GM19043 (cell line): ENCODE data around the gene ANKH.
"Not testable (repeated sequence)": the region's sequence is repeated elsewhere in the genome, so short reads cannot be mapped to it uniquely, and the experiment has no call there.

Experiments
- ATAC-seq: cut with Tn5 transposase; IDR thresholded peaks from one replicate; pipeline ENCODE4 v1.9.1; 2021; ENCODE audit warnings: low read depth; ENCODE audit not compliant: unreplicated experiment

ANKH gene

DNA sequence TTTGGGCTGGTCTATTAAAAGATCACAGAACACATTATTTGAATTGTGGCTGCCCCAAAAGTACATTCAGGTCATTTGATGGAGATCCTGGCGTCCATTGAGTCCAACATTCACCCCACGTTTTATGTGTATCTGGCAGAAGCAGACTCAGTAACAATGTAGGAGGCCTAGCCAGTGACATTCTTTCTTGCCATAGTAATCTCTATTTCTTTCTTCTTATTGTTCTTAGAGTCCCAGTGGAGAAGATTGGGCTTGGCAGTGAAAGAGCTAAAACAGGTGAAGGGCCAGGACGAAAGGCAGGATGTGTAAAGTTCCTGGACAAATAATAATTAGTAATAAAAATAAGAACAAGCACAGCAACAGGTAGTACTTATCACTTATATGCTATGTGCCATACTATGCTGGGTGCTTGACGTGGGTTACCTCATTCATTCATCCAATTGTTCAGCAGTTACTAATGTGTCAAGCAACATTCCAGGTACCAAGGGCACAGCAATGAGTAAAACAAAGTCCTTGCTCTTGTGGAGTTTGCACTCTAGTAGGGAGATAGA, 12.6 kb upstream of the ANKH start:
- ATAC-seq, result no peak

DNA sequence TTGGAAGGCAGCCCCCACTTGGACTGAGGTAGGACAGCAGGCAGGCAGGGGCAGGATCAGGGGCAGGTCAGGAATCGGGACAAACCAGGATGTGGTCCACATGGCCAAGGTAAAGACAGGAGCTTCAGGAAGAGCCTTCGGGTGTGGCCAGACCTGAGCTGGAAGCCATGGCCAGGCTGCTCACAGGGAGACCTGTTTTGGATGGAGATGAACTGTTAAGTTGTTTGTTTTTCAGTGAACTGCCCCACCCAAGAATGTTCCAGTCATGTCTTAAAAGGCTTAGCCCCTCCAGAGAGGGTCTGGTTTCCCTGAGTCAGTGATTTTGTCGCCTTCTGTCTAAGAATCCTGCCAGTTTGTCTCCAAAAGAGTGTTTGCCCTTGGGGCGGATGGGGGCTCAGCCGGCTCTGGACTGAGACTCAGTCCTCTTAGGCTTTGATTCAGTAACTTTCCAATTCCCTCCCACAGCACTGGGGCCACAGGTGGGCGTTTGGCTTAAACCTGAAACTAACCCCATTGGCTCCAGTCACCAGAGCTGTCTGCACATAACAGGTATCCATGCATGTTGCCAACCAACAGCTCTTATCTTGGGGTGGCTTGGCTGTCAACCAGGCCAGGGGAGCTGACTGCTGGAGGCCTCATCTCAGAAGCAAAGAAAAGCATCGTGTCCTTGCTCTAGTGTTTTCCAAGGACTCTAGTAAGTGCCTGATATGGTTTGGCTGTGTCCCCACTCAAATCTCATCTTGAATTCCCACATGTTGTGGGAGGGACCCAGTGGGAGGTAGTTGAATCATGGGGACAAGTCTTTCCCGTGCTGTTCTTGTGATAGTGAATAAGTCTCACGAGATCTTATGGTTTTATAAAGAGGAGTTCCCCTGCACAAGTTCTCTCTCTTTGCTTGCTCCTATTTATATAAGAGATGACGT, 11.3 kb upstream of the ANKH start:
- ATAC-seq, result no peak

DNA sequence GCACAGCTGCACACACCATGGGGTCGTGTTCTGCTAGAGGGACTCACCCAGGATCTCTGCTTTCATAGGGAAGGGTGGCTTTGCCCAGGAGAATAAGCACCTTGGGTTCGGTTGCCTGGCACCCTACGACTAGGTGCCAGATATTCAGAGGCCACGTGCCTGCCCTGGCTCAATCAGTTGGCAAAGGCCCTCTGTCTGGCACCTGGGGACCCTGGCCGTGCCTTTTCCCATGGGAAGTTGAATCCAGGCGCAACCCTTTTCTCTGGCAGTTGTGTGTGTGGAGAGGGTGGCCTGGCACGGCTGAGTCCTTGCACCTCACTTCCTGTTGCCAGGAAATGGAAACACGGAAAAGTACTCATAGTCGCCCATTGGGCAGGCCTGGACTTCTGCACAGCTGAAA, 10.2 kb upstream of the ANKH start:
- ATAC-seq, result no peak

DNA sequence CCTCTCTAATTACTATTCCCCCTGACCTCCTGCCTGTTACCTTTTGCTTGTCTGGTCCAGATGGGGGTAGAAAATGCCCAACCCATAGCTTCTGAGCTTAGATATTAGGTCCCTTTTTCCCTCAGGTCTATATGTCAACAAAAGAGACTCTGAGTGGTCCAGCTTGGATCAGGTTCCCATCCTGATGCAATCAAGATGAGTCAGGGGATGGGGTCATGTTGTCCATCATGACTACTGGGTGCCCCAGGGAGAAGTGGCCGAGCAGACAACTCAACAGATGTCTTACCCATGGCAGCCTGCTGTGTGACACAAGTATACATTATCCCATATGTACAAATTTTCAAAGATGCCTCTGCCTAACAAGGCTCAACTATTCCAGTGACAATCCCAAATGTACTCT, 9.1 kb upstream of the ANKH start:
- no peak for ATAC-seq

DNA sequence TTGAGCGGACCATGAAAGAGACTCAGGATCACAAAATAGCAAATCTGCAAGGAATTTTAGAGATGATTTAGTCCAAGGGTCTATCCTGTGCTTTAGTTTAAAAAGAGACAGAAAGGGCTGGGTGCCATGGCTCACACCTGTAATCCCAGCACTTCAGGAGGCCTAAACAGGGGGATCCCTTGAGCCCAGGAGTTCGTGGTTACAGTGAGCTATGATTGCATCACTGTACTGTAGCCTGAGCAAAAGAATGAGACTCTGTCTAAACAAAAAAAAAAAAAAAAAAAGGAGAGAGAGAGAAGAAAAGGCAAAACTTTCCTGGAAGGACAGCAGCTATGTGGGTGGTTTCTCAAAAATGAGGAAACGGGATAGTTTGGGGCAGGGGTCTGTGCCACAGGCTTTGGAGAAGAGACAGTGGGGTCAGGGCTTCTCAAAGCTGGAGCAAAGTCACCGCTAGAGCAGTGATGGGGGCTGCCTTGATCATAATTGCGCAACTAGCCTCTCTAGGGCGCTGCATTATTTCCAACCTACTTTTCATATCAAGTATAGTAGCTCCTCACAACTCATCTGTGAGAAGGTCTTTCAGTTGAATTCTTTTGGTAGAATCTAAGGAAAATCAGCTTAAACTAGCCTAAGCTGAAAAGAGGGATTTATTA, 8.5 kb upstream of the ANKH start:
- ATAC-seq, result no peak

DNA sequence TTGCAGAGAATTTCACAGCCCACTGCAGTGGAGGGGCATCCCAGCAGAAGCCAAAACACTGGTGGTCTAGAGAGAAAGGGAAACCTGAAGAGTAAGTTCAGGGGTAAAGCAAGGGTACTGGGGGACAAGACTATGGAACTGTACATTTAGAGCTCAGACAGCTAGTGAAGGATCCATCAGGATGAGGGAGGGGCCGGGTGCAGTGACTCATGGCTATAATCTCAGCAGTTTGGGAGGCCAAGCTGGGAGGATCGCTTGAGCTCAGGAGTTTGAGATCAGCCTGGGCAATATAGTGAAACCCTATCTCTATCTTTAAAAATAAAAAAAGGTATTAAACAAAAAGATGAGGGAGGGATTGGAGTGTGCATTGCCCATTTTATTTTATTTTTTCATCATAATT, 7.8 kb upstream of the ANKH start:
- no peak for ATAC-seq

DNA sequence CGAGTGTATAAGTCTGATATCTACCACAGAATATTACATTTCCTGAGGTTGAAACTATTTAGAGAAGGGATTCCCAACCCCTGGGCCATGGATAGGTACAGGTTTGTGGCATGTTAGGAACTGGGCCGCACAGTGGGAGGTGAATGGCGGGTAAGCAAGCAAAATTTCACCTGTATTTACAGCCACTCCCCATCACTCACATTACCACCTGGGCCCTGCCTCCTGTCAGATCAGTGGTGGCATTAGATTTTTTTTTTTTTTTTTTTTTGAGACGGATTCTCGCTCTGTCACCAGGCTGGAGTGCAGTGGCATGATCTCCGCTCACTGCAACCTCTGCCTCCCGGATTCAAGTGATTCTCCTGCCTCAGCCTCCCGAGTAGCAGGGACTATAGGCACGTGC, 6.6 kb upstream of the ANKH start:
- not testable (repeated sequence) for ATAC-seq

DNA sequence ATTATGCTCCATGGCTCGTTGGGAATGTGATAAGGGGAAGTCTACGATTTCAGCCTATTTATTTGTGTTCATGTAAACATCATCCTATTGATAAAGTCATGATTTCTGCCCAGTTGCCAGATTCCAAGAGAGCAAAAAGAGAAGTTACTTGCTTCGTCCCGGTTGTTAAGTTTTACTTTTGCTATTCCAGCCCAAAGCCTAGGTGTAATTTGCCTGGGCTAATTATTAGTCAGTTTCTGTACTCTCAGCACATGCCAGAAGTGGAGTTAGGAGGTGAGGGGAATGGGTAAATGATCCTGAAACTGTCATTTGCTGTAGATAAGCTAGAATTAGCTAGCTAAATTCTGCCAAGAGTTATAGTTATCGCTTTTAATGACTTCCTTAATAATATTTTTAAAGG, 4.5 kb upstream of the ANKH start:
- ATAC-seq, result no peak

DNA sequence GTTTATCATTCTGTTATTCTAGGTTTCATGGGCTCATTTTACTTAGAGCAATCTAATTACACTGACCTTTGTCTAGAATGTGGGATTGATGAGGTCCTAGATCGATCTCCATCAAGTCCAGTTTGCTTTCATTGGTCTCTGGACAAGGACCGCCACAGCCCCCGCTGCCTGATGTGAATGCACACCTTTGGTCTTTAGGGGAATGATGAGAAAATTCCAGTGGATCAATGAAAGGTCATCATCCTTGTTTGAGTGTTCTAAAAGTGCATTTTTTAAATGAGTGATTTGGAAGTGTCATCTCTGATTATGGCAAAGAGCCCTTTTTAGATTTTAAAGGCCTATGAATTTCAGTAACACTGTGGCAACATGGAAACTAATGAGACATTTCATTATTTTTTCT, 2.2 kb upstream of the ANKH start:
- no peak for ATAC-seq

DNA sequence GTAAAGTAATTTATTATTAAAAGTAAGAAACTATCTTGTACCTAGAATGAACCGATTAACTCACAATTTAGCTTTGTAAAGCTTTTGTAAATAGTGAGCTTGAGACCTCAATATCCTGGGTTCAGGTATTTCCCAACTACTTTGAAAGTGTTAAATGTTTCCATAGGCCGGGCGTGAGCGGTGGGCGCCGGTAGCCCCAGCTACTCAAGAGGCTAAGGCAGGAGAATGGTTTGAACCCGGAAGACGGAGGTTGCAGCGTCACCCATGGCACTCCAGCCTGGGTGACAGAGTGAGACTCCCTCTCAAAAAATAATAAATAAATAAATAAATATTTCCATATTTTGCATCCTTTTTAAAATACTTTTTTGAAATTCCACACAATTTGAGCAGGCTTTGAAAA, 1.5 kb upstream of the ANKH start:
- ATAC-seq, result no peak

DNA sequence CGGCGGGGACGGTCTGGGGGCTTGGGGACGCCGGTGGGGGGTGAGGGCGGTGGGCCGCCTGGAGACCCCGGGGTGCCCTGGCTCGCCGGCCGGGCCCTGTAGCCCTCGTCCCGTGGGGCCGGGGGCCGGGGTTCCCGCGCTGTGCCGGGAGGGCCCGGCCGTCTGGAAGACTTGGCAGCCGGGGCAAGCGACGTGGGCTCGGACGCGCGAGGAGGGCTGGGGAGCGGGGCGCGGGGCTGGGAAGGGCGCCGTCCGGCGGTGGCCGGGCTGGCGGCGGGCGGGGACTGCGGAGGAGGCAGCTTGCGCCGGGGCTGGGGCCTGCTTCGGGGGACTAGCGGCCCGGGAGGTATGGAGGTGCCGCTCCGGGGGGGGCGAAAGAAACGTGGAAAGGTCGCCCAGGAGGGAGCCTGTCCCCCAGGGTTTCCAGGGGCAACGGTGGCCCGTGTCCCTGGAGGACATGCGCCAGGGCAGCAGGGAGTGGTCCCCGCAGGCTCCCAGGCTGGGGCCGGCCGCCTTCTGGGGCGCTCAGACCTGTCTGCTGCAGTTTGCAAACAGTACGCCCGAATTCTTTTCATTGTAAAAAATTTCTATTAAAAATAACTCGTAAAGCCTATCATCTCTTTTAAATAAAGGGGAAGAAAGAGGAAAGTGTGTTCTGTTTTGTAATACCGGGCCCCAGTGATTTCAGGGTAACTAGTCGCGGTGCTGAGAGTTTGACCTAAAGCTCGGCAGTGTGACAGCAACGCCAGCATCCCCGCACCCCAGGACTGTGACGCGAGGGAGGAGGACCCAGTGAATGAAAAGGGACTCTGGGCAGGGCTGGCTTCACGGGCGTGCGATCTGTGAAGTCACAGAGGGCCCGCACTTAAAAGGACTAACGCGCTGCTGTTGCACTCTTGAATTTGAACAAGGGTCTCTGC, 752 bp upstream of the ANKH start:
- ATAC-seq, result peak; percentile 30

DNA sequence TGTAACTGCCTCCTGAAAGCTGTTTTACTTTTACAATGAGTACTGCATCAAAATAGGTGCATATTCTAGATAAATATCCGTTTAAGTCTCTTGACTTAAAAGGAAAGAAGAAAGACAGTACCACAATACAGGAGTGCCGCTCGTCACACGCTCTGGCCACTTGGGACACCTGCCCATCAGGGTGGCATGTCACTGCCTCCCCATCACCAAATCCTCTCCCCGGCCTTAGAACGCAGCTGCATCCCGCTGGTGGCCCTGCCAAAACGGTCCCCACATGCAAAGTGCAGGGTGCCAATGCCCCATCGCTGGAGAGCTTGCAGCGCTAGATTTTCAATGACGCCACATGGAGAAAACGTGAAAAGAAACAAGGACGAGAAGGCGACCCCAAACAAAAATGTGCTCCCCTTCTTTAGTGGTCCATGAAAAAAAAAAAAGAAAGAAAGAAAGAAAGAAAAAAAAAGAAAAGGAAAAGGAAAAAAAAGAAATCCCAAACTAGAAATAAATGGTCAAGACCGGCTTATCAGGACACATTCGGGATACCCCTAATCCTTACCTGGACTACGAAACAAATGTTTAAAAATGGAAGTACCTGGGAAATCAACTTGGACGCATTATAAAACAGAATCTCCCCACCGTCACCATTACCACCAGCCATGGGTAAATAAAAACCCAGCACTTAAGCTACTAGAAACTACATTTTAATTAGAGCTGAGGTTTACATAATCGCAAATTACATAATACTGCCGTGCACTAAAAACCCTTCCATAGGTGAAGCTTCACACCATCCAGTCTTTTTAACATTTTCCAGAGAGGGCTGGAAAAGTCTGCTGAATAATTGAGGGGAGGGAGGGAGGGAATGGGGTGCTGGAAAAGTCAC, 1.0 kb downstream of the ANKH start:
- ATAC-seq, result peak; percentile 31

DNA sequence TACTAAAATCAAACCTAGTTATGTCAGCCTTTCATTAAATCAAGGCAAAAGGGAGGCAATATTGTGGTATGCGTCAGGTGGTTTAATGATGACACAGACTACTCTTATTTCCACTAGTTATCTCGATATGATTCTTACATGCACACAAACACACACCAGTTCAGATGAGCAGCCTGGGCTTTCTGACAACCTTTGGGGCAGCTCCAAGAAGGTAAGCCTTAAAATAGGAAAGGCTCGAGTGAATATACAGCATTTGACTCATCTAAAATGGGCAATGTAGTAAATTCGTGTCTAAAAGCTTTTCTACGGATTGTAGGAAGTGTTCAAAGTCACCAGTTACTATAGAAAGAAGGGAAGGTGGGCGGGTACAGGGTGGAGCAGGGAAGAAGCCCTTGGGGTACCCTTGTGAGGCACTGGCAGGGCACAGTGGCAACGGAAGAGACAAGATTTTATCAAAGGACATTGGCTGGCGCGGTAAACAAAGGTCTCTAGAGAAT, 1.9 kb downstream of the ANKH start:
- ATAC-seq, result no peak

DNA sequence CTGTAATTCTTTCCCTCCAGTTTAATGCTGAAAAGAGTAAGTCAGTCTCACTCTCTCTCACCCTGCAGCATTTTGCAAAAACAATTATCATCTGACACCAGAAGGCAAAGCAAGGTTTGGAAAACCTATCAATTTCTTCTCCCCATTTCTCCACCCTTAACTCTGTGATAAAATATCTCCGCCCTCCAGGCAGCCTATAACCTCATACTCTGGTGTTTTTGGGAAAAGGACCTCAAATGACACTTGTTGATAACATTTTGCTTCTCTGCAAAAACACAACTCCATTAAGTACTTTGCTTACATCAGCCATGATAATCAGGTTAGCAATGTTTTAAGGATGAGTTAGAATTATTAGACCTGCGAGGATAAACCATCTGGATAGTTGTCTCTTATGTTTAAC, 2.3 kb downstream of the ANKH start:
- no peak for ATAC-seq

DNA sequence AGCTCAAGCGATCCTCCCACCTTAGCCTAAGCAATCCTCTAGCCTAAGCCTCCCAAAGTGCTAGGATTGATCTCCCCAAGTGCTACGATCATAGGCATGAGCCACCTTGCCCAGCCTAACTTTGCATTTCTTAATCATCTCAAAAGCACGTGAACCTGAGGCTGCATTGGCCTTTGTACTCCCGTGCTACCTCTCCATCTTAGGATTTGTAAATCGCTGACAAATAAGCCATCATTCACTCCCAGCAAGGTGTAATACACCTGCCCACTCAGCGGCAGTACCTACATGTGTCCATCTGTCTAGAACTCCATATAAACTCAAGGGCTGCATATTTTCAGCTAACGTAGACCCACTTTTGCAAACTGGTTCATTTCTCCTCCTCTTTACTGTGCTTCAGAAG, 2.8 kb downstream of the ANKH start:
- no peak for ATAC-seq

DNA sequence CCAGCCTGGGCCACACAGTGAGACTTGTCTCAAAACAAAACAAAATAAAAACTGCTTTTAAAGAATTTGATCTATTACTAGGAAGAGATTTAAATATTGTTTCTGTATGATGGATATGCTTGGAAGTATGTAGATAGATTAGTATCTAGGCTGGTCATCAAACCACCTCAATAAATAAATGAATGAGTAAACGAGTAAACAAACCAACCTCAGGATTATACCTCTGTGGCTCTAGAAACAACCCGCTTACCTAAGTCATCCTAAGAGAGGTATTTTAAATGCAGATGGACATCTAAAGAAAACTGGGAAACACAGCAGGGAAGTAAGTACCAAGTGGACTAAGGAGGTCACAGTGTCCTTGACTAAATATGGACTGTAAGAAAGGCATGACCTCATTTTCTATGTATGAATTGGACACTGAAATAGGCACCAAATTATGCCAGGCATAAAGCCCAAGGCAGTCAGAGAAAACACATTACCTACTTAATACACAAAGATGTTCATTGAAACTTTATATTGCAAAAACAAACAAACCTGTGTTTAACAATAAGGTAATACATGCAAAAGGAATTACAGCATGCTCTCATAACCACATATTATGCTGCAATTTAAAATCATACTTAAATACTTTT, 7.3 kb downstream of the ANKH start:
- ATAC-seq, result no peak

DNA sequence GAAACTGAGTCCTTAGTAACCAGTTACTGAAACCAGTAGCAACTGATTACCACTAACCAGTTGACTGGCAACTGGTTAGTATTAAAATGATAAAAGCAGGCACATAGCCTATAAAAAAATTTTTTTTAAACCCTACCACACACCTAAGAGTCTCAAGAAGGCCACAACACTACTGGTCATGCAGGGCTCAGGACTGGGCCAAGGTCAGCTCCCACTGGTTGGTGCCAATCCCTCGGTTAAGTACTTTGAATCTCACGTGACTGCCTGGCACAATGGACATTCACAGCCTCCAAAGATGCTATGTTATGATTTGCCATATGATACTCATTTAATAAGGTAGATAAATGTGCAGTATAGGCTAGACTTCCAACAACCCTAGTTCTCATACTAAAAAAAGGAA, 8.5 kb downstream of the ANKH start:
- ATAC-seq, result no peak

DNA sequence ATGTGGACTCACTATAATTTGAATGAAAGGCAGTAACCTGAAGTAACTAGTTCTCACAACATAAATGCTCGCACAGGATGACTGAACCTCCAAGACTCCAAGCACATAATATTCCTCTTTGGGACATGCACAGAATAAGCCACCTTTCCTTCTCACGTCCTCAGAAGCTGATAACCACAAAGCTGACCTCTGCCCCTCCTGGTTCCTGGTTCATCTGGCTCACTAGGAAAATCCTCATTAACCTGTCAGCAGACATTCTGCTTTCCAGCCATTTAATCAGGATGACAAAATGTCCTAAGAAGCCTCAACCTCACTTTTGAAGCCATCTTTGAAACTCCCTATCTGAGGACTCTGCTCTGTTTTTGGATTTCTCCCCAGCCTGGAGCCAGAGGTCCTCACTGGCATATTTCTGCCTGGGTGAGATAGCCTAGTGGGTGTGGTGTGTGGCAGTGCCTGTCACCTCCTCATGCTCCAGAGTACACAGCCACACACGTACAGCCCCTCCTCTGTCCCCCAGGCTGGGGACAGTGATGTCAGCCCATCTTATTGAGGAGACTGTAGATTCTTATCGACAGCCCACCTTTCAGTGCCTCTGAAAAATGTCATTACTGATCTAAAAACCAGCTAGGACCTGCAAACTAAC, 10.3 kb downstream of the ANKH start:
- ATAC-seq, result no peak

DNA sequence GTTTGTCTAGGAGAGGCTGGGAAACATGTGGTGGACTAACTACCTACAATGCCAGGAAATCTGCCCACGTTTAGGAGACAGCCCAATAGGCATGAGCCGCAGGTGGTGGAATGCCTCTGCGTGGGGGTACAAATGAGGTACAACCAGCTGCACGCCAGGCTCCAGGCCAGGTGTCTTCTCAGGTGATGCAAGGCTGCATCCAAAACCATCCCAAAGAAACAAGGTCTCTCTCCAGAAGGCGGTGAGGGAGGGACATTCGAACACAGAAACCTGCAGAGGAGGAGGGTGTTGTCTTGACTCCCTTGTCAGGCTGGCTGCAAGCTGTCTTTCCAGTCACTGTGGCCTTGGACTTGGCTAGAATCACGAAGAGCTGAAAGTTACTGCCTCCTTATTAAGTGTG, 11.6 kb downstream of the ANKH start:
- no peak for ATAC-seq
